Suprapubic skin (tissue), 4 donors: ENCODE results near the gene PNPLA2.

Experiments
- EP300 ChIP-seq: sonication (generic); formaldehyde crosslinking; IDR thresholded peaks from one replicate; pipeline ENCODE4 v1.6.1; 2017; ENCODE audit warnings: antibody characterized with exemption
- POLR2A ChIP-seq, 2 donors: fragments of 450-650 bp; IDR thresholded peaks; one replicate each; pipeline ENCODE4 v1.6.1; 2017; ENCODE audit warnings: antibody characterized with exemption in 2 of 2, mild to moderate bottlenecking in 2 of 2, moderate library complexity in 2 of 2
- POLR2AphosphoS5 ChIP-seq, 3 donors: sonication (generic); formaldehyde crosslinking; IDR thresholded peaks; one replicate each; pipeline ENCODE4 v1.6.1; 2017; ENCODE audit warnings: antibody characterized with exemption in 3 of 3
- TF ChIP-seq, protein P1 (sequence below), 2 donors: fragments of 200-600 bp in 1 of 2; fragments of 450-650 bp in 1 of 2; sonication (generic) in 1 of 2; IDR thresholded peaks; one replicate each; pipeline ENCODE4 v1.5.1; 2016 to 2019; ENCODE audit warnings: antibody characterized with exemption in 2 of 2, mild to moderate bottlenecking in 1 of 2, moderate library complexity in 1 of 2

DNA sequence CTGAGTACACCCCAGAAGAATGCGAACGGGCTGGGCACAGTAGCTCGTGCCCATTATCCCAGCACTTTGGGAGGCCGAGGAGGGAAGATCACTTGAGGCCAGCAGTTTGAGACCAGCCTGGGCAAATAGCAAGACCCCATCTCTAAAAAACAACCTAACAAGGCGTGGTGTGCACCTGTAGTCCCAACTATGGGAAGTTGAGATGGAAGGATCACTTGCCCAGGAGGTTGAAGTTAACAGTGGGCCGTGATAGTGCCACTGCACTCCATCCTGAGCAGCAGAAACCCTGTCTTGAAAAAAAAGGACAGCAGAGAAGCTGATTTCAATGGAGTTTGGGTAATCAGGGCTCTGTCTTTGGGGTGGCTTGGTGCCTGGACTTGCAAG is 5.7 kb upstream of the PNPLA2 start:
- TF ChIP-seq, protein P1, sequence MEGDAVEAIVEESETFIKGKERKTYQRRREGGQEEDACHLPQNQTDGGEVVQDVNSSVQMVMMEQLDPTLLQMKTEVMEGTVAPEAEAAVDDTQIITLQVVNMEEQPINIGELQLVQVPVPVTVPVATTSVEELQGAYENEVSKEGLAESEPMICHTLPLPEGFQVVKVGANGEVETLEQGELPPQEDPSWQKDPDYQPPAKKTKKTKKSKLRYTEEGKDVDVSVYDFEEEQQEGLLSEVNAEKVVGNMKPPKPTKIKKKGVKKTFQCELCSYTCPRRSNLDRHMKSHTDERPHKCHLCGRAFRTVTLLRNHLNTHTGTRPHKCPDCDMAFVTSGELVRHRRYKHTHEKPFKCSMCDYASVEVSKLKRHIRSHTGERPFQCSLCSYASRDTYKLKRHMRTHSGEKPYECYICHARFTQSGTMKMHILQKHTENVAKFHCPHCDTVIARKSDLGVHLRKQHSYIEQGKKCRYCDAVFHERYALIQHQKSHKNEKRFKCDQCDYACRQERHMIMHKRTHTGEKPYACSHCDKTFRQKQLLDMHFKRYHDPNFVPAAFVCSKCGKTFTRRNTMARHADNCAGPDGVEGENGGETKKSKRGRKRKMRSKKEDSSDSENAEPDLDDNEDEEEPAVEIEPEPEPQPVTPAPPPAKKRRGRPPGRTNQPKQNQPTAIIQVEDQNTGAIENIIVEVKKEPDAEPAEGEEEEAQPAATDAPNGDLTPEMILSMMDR (IDR thresholded peaks at IDR 0.05), result no peak
- TF ChIP-seq EP300 (no peak), POLR2A (IDR thresholded peaks at IDR 0.05) (no peak), POLR2AphosphoS5 (IDR thresholded peaks at IDR 0.05) (no peak)
